Measurements from ENCODE around the gene SHANK1. TPM values are rescaled to one million over a fixed set of nuclear protein-coding genes. Genes with fewer than 3 reads are reported as not detected.

SHANK1 gene
- total and polyA plus RNA-seq, 2 of the 4 experiments (the other 2 are of a cell fraction), result 6.1 to 6.7 TPM

GRCh38 chr19:50677636-50678035 lies 42.0 kb downstream of the SHANK1 start:
- Histone ChIP-seq H3K4ac (ENCODE audit: low read depth, low read length) (no peak overlapping the region), H4K20me1 (ENCODE audit: insufficient read depth, low read length) (no peaks in the 10 kb centered on the region), H3K23ac (ENCODE audit: low read depth, low read length) (no peak overlapping the region), H3K36me3 (ENCODE audit: control insufficient read depth, insufficient read depth, low read length) (no peaks in the 10 kb centered on the region), H2BK20ac (ENCODE audit: low read depth, low read length) (no peak overlapping the region), H3K79me1 (ENCODE audit: low read depth in 1 of 2, low read length in 2 of 2) (no peaks in the 10 kb centered on the region), H3K4me3 (ENCODE audit: insufficient read depth, low read depth, low read length) (no peak overlapping the region), H4K8ac (ENCODE audit: low read depth in 2 of 2, low read length in 2 of 2) (no peak overlapping the region), H3K56ac (ENCODE audit: extremely low read depth, insufficient read depth, low read length) (no peak overlapping the region), H2BK120ac (ENCODE audit: low read depth, low read length) (no peak overlapping the region), H2AFZ (replicated peaks; ENCODE audit: low read length, poor library complexity) (no peak overlapping the region), H3K9me1 (ENCODE audit: insufficient read depth, low read length) (no peaks in the 10 kb centered on the region), H3K27ac (ENCODE audit: insufficient read depth, low read length) (no peak overlapping the region), H2BK15ac (ENCODE audit: low read depth, low read length) (no peak overlapping the region), H4K91ac (ENCODE audit: insufficient read depth, low read depth, low read length) (no peak overlapping the region), H2AK5ac (ENCODE audit: low read depth, low read length) (no peak overlapping the region), H3K4me2 (ENCODE audit: low read depth, low read length) (no peak overlapping the region), H3K9ac (ENCODE audit: low read depth, low read length) (no peak overlapping the region), H2BK5ac (ENCODE audit: low read depth, low read length, poor library complexity, severe bottlenecking) (no peak overlapping the region), H3K18ac (ENCODE audit: low read depth, low read length) (no peak overlapping the region), H2AK9ac (replicated peaks; ENCODE audit: low read depth, low read length, poor library complexity) (no peak overlapping the region), H3K9me3 (ENCODE audit: control insufficient read depth, insufficient read depth, low read length) (no peaks in the 10 kb centered on the region), H3K14ac (replicated peaks; ENCODE audit: low read depth, low read length) (no peak overlapping the region), H3K4me1 (ENCODE audit: control insufficient read depth, insufficient read depth, low read length) (no peaks in the 10 kb centered on the region), H3K27me3 (ENCODE audit: control insufficient read depth, insufficient read depth, low read length) (peaks cover 10% of the 10 kb centered on the region; the same call in 1 of the 2 replicates), H4K5ac (ENCODE audit: low read depth, low read length) (no peak overlapping the region)
- ChIA-PET POLR2A (ENCODE audit: unreplicated experiment) (no interaction called here), CTCF (no interaction called here)
- no peak for ATAC-seq (ENCODE audit: low read depth)
- intact Hi-C loops (cut with micrococcal nuclease), result no loop called here
- in situ Hi-C loops (cut with MboI; ENCODE audit: low sequenced_read_pairs), result no loop called here
- DNase-seq, result no peak
- BruUV-seq (replicated peaks), result no TSS peak
- dilution Hi-C loops (cut with HindIII; ENCODE audit: low sequenced_read_pairs, unreplicated experiment), result no loop called here
- 28% methylated on average over 3 of the region's 5 CpGs; no CpG with 5 or more reads in 1 of the 2 experiments for WGBS, 2 experiments (ENCODE audit: extremely low coverage in 2 of 2, insufficient read length in 1 of 2)
- no peak for TF ChIP-seq NFE2L2 (IDR thresholded peaks at IDR 0.05; ENCODE audit: low read depth, low read length)
- no peak for TF ChIP-seq RFX5 (IDR thresholded peaks at IDR 0.05; ENCODE audit: low read depth, low read length)
- no peak for TF ChIP-seq RAD21 (IDR thresholded peaks at IDR 0.05; ENCODE audit: low read length)
- TF ChIP-seq CTCF (conservative IDR thresholded peaks at IDR 0.05; ENCODE audit: low read depth, low read length), result no peak
- no peak for TF ChIP-seq RCOR1 (IDR thresholded peaks at IDR 0.05; ENCODE audit: insufficient replicate concordance, low read length)
- no peak for TF ChIP-seq CEBPB (IDR thresholded peaks at IDR 0.05; ENCODE audit: low read depth, low read length)
- TF ChIP-seq ELK1 (IDR thresholded peaks at IDR 0.05; ENCODE audit: borderline replicate concordance, low read depth, low read length), result no peak
- no peak for TF ChIP-seq MAZ (IDR thresholded peaks at IDR 0.05; ENCODE audit: borderline replicate concordance, low read depth, low read length)
- TF ChIP-seq FOS (IDR thresholded peaks at IDR 0.05; ENCODE audit: low read depth, low read length), result no peak
- TF ChIP-seq BHLHE40 (IDR thresholded peaks at IDR 0.05; ENCODE audit: low read depth, low read length), result no peak
- TF ChIP-seq MXI1 (IDR thresholded peaks at IDR 0.05; ENCODE audit: borderline replicate concordance, low read depth, low read length), result no peak
- TF ChIP-seq SMC3 (IDR thresholded peaks at IDR 0.05; ENCODE audit: low read depth, low read length), result no peak
- TF ChIP-seq MAFK (IDR thresholded peaks at IDR 0.05; ENCODE audit: low read depth, low read length), result no peak
- TF ChIP-seq USF2 (IDR thresholded peaks at IDR 0.05; ENCODE audit: low read depth, low read length), result no peak
- no peak for TF ChIP-seq CHD1 (IDR thresholded peaks at IDR 0.05; ENCODE audit: low read depth, low read length)
- TF ChIP-seq POLR2A (IDR thresholded peaks at IDR 0.05; ENCODE audit: low read depth, low read length), result no peak
